HG03064 (cell line): ENCODE data around the gene KCNK7.

Experiments used
- ATAC-seq: cut with Tn5 transposase; IDR thresholded peaks from one replicate; pipeline ENCODE4 v1.9.1; 2021; ENCODE audit warnings: low read depth; ENCODE audit not compliant: unreplicated experiment

Gene KCNK7

DNA sequence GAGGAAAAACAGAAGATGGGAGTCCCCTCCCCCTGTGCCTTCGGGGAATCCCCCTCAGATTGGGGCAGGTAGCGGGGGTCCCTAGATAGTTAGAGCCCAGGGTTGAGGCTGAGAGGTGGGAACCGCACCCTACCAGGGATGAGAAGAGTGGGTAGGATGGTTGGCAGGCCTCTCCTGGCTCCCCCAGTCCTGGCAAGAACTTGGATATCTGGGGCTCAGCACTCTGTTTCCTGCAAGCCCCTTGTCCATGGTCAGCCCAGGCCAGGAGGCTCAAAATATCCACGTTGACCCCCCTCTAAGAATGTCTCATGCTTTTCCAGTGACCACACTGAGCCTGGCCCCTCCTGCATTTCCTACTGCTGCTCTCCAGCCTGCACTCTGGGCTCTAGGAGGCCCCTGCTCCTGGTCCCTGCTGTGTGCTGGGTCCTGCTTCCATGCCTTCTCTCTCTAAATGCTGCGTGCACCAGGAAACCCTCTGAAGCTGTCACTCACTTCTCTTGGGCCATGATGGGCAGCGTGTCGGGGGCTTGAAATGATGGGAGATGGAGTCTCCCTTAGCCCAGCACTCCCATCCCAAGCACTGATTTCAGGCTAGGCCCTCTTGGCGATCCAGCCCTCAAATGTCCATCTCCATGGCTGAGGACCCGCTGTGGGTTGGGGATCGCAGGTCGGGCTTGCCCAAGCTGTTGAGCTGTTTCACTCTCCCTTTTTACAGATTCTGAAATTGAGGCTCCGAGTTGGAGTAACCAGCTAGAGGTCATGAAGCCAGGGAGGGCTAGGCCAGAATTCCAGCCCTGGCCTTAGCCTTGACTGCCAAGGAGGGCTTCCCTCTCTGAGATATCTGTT is 16.4 kb upstream of the KCNK7 start:
- no peak for ATAC-seq

DNA sequence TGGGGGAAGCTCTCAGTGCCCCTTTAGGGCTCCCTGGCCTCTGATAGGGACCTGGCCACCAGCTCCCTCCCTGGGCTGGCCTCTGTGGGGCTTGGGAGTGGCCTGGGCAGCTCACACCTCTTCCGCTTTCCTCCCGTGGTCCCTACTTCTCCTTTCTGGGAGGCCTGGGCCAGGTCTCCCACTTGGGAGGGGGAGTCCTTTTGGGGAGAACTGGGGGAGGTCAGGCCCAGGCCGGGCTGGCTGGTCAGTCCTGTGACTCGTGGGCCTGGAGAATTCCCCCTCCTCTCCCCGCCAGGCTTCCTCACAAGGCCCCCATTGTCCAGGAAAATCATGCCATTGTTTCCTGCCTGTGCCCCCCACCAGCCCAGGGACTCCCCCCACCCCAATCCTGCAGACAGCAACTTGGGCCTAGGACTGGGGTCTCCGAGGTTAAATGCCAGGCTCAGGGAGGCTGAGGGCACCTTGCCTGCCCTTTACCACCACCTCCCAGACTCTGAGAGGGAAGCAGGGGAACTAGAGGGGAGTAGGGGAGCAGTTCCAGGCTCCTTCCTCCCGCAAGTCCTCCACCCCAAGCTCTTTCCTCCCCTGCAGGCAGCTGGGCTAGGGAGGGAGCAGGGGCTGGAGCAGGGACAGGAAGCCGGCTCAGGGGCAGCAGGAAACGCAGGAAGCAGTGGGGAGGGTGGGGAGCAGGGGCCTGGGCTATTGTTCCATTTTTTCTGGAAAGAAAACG is 15.6 kb upstream of the KCNK7 start:
- ATAC-seq: no peak

DNA sequence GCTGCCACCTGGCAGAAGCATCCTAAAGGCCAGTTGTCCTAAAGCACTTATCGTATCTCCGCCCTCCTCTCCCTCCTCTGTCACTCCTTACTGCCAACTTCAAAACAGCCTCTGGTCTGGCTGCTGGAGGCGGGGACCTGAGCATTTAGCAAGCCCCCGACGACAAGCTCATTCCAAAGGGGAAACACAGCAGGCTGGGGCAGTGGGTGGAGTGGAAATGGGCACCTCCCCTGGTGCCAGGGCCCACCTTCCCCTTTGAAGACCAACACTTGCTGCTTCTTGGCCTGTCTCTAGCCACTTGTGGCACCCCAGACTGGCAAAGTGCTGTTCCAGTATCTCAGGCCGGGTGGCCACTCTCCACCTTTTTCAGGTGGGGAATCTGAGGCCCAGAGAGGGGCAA is 14.8 kb upstream of the KCNK7 start:
- ATAC-seq: no peak

DNA sequence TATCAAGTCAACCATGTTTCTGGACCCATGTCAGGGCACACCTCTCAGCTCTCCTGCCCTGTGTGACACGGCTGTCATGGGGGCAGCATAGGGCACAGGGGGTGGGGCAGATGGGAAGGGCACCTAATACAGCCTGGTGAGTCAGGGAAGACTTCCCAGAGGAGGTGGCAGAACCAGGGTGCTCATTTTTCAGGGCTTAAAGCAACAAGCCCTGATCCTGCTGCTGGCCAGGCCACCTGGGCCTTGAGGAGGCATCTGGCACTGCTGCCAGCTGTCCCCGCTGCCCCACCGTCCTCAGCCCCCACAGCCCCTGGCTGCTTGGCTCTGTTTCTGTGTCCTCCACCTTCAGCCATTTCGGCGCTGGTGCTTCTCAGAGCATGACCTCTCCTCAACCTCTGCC is 14.1 kb upstream of the KCNK7 start:
- ATAC-seq: no peak

DNA sequence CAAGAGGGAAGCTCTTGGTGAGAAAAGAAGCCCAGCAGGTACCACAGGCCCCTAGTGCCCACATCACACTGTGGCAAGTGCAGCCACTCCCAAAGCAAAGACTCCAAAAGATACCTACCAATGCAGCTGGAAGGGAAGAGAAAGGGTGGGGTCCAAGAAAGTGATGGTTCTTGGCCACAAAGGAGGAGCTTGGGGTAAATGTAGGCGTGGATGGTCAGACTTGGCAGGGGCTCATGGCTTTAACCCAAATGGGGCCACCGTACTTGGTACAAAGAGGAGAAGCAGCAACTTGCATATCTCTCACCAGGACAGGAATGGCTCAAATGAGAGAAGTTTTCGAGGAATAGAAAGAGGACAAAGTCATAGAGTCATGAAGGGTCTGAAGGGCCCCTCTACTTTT is 13.6 kb upstream of the KCNK7 start:
- no peak for ATAC-seq

DNA sequence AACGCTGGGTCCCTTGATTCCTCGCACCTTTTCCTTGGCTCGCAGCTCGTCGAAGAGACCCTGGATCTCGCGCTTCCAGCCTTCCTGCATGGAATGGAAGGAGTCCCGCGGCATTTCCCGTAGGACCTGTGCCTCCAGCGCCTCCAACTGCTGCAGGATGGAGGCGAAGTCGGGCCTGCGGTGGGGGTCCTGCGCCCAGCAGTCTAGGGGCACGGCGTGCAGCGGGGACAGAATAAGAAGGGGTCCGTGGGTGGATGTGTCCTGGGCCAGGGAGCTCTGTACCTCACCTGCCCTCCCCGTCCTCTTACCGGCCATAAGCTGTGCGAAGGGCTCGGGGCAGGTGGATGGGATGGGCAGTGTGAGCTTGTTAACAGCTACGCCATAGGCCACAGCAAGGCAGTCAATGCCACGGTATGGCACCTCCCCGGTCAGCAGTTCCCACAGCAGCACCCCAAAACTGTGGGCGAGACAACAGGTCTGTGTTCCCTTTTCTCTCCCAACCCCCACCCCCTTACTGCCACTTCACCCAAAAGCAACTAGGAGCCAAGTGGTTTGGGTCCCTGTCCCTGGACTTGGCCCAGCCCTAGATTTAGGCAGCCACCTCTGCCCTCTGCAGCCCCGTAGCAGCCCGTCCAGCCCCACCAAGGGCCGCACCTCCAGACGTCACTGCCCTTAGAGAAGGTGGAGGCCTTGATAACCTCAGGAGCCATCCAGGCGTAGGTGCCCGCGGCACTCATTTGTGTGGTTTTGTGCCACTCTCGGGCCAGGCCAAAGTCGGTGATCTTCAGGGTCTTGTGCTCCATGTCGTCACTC is 12.2 kb upstream of the KCNK7 start:
- ATAC-seq: no peak

DNA sequence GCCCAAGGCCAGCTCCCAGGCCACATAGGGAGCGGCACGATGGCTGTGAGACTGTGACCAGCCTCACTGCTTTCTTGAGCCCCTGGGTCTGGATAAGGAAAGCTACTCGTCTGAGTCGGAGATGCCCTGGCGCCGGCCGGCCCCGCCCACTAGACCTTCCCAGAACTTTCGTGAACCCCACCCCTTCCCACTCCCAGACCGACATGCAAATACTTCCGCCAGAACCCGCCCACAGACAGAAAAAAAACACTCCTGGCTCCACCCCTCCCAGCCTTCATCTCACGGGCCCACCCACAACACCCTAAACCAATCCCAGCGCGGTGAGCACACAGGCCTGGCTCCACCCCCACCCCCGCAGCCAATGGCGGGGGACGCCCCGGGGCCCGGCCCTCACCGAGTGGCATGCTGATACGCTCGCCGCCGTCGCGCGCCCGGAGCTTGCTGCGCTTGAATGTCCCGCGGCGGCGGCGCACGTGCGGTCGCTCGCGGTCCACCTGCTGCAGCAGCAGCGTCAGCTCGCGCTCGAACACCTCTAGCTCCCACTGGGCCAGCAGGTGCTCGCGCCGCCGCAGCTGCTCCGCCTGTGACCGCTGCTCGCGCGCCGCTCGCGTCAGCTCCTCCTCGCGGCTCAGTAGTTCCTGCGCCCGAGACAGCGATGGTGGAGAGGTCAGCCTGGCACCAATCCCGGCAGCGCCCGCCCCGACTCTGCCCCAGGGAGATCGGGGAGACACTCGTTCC is 11.4 kb upstream of the KCNK7 start:
- ATAC-seq: no peak

DNA sequence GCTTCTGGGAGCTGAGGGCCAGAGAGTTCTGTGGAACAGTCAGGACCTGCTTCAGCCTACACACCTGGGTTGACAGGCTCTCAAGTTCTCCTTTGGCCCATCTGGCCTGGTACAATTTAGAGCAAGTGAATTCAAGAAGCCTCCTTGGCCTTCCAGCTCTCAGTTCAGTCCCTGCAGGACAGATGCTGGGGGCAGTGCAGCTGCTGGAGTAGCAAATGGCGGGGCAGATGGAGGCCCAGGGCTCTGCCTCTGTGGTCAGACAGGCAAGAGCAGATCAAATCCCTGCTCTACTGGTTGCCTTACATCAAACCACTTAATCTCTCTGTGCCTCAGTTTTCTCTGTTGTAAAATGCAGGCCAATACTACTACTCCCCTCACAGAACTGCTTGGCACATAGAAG is 8.7 kb upstream of the KCNK7 start:
- no peak for ATAC-seq

DNA sequence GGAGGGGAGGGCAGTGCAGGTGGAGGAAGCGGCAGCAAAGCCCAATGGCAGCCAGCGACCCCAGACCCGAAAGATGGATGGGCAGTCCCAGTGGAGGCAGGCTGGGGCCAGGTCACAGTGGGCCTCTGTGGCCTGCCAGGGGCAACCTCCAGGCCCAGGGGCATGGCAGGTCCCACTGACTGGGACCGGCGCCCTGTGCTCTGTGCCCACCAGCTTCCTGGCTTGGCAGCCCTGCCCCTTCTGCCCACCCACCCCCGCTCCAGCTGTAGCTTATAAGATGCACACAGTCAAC is 4.3 kb upstream of the KCNK7 start:
- no peak for ATAC-seq

DNA sequence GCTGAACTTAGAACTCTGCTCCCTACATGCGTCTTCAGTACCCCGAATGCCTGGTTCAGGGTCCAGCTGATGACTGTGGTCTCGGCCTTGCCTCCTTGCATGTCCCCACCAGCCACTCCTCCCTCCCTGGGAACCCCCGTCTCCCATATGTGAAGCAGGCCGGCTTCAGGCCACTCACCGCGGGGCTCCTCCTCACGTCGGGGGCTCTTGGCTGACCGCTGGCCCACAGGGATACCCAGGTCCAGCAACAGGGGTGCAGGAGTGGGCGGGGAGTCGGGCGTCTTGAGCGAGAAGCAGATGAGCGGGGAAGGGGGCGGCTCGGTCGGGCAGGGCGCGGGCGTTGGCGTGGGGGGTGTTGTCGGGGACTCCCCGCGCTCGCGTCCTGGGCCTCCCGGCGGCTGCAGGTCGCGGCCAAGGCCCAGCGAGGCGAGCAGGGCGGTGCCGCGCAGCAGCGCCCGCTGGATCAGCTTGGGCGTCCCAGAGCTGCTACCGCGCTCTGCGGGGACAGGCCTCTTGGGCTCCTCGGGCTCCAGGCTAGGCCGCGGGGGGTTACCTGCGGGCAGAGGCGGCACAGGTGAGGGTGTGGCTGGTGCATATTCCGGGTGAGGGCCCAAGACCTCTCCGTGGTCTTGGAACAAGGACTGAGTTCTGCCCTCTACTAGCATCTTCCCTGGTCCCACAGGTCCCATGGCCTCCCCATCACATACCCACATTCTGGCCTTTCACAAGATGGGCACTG is 3.8 kb upstream of the KCNK7 start:
- ATAC-seq: no peak

DNA sequence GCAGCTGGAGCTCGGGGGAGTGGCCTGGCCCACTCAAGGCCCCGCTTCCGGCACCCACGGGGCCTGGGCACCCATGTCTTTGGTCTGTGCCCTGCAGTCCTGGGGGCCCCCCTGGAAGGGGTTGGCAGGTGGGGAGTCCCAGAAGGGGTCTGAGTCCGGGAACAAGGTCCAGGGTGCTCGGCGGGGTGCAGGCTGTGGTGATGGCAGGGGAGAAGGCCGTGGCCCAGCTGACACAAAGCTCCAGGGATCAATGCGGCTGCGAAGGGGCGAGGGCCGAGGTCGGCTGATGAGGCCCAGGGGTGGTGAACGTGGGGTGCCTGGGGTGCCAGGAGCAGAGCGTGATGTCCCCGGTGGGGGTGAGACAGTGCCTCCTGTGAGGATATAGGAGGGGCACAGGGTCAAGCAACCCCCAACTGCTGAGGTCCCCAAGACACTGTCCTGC is 2.7 kb upstream of the KCNK7 start:
- no peak for ATAC-seq

DNA sequence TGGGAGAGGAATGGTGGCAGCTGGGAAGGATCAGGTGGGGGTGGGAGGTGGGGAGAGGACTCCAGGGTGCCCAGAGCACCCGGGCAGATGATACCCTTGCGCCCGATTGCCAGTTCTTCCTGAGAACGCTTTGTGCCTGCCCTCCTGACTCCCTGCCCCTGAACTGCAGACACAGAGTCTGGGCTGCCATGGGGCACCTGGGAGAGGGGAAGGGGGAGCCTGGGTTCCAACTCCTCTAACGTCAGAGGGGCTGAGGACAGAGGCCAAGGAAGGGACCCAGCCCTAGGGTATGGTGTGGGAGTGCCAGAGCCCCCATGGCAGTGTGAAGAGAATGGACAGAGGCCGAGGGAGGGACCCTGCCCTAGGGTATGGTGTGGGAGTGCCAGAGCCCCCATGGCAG is 920 bp upstream of the KCNK7 start:
- no peak for ATAC-seq

DNA sequence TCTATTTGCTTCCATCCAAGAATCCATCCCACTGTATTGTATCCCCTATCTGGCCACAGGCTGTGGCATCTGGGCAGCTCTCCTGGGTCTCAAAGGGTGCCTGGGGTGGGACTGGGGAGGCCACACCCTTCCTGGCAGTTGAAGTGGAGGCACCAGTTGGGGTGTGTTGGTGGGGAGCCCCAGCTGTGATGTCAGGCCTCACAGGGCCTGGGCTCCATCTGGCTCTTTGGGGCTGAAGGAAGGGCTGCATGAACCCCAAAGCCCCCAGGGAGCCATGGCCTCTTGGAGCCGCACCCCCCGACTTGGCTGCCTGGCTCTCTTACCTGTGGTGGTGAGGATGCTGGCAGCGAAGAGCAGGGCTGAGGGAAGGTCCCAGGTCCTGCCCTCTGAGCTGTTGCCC is 469 bp downstream of the KCNK7 start:
- ATAC-seq: no peak

DNA sequence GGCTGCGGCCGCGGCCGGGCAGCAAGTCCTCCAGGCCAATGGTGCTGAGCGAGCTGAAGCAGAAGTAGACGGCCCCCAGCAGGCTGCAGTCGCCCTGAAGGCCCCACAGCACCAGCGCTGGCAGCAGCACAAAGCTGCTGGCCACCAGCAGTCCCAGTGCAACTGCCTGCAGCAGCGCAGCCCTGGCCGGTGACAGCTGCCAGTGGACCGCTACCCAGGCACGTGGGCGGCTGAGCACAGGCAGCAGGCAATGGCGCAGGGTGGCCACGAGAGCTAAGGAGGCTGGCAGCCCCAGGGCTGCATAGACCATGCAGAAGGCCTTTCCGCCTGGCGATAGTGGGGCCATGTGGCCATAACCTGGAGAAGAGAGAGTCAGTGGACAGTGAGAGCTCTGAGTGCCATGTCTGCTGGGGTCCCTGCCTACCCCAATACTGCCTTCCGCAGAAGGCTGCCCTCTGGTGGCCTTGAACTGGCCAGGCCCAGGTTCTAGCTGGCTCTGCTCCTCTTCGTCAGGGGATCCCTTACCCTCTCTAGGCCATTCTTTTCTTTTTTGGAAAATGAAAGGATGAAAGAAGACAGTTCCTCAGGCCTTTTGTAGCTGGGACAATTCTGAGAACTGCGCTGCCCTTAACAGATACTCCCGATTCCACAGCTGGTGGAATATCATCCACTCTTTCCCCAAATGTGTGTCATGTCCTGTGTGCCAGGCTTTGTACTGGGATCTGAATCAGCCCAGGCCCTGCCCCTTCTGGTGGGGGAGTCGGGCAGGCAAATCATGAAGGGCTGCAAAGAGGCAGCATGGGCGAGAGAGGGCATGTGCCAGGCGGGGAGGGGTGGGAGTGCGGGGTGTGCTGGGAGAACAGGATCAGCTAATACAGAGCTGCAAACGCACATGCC is 1.8 kb downstream of the KCNK7 start:
- no peak for ATAC-seq

DNA sequence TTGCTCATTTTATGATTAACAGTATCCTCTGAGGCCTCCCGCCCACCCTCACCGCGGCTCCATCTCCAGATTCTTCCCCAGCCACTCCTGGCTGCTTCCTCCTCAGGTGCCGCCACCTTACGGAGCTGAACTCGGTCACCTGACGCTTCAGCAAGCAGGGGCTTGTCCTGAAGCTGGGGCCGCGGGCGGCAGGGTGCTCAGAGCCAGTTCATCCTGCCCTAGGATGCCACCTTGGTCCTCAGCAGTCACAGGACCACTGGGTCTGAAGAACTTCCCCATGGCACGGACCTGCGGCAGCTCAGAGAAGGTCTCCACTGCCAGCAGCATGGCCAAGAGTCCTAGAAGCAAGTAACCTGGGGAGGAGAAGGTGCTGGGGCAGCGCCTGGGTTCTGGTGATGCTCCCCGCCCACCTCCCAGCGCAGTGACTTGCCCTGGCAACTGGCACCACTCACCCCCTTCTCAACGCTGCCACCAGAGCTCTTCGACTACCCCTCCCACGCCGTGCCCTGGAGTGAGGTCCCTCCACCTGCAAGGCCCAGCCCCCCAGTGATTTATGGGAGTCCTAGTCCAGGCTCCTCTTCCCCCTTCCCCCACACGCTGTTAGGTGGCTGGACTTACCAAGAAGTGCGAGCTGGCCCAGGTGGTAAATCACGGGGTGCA is 2.6 kb downstream of the KCNK7 start:
- ATAC-seq: no peak

DNA sequence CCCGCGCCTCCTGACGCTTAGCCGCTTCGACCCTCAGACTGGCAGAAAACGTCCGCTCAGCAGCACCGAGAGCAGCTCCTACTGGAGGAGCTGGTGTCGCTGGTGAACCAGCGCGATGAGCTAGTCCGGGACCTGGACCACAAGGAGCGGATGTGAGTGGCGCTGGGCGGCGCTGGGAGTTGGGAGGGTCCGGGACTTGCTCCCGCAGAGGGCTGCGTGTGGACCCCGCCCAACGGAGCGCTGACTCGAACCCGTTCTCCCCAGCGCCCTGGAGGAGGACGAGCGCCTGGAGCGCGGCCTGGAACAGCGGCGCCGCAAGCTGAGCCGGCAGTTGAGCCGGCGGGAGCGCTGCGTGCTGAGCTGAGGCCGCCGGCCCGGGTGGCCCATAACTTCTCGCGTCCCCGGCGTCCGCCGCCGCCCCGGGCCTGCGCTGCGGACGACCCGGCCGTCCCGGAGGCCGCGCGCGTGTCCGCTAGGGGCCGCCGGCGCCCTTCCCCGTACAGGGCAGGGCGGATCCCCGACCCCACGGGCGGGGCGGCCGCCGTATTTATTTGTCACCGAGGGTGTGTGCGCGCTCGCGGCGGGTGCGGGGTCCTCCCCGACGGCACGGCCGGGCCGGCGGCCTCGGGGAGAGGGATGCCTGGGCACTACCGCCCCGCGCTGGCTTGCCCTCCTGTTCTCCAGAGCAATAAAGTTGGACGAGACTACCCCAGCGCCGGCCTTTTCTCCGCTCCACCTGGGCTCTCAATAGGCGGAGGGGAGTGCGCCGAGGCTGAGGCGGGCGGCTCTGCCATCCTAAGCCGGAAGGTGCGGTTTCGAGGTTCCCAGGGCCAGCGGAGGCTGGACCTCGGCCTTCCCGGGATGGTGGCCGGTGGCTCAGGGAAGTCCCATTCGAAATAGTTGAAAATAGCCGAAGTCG is 3.4 kb downstream of the KCNK7 start:
- no peak for ATAC-seq

DNA sequence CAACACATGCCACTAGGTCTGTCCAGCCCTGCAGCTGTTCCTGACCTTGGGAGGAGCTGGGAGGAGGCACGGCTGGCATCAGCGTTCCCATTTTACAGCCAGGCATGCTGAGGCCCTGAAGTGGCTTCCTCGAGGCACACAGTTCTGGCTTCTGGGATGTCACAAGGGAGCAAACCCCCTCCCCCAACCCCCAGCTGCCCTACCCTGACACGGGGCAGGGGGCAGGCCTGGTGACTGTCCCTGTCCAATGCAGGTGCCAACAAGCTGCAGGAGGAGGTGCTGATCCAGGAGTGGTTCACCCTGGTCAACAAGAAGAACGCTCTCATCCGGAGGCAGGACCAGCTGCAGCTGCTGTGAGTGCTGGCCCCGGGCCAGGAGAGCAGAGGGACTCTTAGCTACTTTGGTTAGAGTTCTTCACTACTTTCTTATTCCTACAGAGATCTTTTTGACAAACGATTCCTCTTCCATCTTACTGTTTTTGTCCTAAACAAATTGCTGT is 5.3 kb downstream of the KCNK7 start:
- no peak for ATAC-seq
